NCI-H2196 (cell line): ENCODE data around the gene WDR19.
A peak's percentile ranks its signal among the peaks of the same experiment; 100 is the strongest.

Source experiments
- DNase-seq: peaks from one replicate; lab custom pipeline; 2025; ENCODE audit not compliant: unreplicated experiment; lab: John Stamatoyannopoulos, UW

WDR19 gene

DNA sequence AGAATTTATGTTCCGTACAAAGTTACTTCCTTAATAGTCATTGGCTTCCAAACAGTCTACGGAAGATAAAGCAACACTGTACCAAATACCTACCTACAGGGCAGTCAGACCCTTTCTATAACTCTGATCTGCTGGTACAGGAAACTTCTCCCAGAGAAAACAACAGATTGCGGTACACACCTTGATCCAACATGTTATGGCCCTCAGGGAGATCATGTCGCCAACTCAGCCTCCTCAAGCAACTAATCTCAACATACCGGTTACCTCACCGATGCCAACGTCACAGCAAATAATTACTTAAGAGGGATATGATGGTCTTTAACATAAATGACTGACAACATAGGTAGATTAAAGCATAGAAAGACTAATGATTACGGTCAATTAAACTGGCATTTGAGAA lies 113.5 kb downstream of the WDR19 start:
- no peak for DNase-seq

- no peak for DNase-seq
Observed at GRCh38 chr4:39302901-39303300, 120.6 kb downstream of the WDR19 start.

GRCh38 chr4:39303871-39304270 lies 121.5 kb downstream of the WDR19 start:
- DNase-seq, result no peak

GRCh38 chr4:39304651-39305050 lies 122.3 kb downstream of the WDR19 start:
- DNase-seq, result no peak

DNA sequence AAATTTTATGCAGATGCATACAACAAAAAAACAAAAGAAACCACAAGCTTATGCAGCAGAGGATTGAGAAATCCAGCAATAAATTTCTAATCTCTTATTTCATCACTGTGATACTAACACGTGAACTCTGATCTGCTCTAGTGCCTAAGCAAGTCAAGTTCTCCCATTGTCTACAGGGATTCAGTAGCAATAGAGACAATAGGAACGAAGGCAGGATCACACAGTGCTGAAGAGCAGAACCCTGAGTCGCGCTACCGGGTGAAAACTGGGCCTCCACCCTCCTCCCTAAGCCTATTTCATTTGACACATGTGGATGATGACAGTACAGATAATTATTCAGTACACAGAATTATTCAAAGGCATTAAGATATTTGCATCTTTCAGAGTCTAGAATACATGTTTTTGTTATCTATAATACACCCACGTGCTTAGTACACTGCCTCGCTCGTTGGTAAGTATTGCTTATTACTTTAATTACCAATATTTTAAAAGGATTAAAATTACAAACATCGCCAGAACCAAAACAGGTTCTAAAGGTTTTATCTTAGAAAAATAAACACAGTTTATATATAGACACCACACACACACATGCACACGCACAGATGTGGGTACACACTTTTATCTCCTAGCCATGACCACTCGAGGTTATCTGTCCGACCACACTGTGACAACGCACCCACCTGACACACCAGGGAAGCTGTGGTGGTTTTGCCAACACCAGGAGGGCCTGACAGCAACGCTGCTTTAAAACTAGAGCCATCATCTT lies 123.8 kb downstream of the WDR19 start:
- DNase-seq, result no peak

- peak; percentile 46 for DNase-seq
Observed at GRCh38 chr4:39308611-39309010, 126.3 kb downstream of the WDR19 start.

GRCh38 chr4:39312816-39313215 lies 130.5 kb downstream of the WDR19 start:
- no peak for DNase-seq

- no peak for DNase-seq
Observed at GRCh38 chr4:39319676-39320075, 137.3 kb downstream of the WDR19 start.

- DNase-seq, result no peak
Observed at GRCh38 chr4:39320381-39321115, 138.2 kb downstream of the WDR19 start.

DNA sequence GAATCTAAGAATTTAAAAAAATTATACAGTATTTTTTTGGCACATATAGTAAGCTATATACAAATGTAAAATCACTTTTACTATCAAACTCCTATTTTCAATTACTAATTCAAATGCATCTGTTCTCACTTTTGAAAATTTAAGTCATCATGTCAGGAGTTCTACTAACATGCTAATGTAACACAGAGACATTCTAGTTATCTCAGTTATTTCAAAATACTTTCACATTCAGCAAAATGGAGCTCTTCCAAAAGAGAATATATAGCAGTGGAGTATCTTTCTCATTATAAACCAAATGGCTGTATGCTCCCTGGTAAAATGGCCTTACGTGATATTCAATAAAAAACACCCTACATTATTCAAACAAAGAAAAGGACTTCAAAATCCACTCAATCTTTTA lies 141.5 kb downstream of the WDR19 start:
- DNase-seq, result no peak

GRCh38 chr4:39324446-39324845 lies 142.1 kb downstream of the WDR19 start:
- DNase-seq, result no peak

DNA sequence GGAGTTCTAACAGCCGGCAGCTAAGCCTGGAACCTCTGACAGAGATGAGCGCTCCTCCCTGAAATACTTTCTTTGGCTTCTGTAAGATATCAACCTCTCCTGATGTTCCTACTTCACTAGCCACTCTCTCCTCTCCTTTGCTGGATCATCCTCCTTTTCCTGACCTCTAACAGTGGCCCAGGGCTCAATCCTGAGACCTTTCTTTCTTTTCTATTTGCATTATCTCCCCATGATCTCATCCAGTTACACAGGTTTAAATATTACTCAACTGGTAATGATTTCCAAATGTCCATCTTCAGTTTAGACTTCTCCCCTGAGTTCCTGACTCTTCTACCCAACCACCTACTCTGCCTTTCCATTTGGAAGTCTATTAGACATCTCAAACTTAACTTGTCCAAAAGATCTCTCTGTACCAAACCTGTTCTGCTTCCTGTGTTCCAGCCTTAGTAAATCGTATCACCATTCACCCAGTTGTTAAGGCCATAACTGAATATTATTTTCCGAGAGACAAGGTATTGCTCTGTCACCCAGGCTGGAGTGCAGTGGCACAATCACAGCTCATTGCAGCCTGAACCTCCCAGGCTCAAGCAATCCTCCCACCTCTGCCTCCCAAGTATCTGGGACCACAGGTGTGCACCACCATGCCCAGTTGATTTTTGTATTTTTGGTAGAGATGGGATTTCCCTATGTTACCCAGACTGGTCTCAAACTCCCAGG lies 142.7 kb downstream of the WDR19 start:
- no peak for DNase-seq

- no peak for DNase-seq
Observed at GRCh38 chr4:39326468-39326977, 144.2 kb downstream of the WDR19 start.

GRCh38 chr4:39330353-39330752 lies 148.0 kb downstream of the WDR19 start:
- no peak for DNase-seq

- no peak for DNase-seq
Observed at GRCh38 chr4:39331191-39331590, 148.9 kb downstream of the WDR19 start.
